ENCODE data around the gene CPZ. TPM values are rescaled to one million over a fixed set of nuclear protein-coding genes. Genes with fewer than 3 reads are reported as not detected.
A peak's percentile ranks its signal among the peaks of the same experiment; 100 is the strongest.

Gene CPZ
- total and polyA plus RNA-seq, 11 donors, result 0.13 to 4.8 (median 0.26) TPM; not detected in 2

DNA sequence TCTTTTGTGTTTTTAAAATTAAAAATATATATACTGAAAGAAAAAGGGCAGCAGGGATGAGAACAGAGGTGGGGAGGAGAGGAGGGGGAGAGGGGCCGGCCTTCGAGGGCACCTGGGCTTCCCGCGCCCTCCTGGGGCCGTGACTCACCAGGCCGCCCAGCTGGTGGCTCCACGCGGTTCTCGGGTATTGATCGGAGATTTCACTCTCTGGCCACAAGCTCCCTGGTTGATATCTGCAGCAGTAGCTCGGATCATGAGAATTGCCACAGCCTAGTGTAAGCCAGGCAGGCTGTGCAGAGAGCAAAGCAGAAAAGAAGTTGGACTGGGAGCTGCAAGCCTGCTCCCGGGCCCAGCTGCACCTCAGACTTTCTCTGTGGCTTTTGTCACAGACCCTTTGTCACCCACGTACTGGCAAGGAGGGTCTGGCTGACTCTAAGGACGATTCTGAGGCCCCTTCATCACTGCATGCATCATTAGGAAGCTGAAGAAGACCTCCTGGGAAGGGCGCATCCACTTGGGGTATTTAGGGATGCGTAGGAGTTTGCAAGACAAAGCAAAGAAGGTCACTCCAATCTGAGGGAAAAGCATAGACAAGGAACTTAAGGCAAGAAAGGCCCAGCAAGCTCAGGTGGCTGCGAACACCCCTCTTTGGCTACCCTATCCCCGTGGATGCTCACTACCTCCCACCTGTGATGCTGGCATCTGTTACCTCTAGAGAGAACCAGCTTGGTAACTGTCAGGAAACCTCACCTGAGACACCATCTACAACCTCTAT is 71.7 kb downstream of the CPZ start:
- Histone ChIP-seq H3K4me3 (no peak overlapping the region), H3K27me3 (peaks cover 0 to 35% (median 7%) of the 10 kb centered on the region in 9 donors), H3K4me1 (no peaks in the 10 kb centered on the region), H3K27ac (no peak overlapping the region), H3K36me3 (no peaks in the 10 kb centered on the region), H3K9me3 (peaks cover 0 to 5% (median 0%) of the 10 kb centered on the region in 12 donors)
- peak in 1 of 5 donors; percentile 17 for DNase-seq
- intact Hi-C loops (cut with DNase I), result no loop called here
- TF ChIP-seq, protein P1, sequence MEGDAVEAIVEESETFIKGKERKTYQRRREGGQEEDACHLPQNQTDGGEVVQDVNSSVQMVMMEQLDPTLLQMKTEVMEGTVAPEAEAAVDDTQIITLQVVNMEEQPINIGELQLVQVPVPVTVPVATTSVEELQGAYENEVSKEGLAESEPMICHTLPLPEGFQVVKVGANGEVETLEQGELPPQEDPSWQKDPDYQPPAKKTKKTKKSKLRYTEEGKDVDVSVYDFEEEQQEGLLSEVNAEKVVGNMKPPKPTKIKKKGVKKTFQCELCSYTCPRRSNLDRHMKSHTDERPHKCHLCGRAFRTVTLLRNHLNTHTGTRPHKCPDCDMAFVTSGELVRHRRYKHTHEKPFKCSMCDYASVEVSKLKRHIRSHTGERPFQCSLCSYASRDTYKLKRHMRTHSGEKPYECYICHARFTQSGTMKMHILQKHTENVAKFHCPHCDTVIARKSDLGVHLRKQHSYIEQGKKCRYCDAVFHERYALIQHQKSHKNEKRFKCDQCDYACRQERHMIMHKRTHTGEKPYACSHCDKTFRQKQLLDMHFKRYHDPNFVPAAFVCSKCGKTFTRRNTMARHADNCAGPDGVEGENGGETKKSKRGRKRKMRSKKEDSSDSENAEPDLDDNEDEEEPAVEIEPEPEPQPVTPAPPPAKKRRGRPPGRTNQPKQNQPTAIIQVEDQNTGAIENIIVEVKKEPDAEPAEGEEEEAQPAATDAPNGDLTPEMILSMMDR (IDR thresholded peaks at IDR 0.05), result no peak
- no peak for TF ChIP-seq POLR2A (IDR thresholded peaks at IDR 0.05)
- ATAC-seq, result no peak
- WGBS, 4 donors, result 55 to 65% (median 61%) methylated on average over 17 to 18 of the region's 18 CpGs

DNA sequence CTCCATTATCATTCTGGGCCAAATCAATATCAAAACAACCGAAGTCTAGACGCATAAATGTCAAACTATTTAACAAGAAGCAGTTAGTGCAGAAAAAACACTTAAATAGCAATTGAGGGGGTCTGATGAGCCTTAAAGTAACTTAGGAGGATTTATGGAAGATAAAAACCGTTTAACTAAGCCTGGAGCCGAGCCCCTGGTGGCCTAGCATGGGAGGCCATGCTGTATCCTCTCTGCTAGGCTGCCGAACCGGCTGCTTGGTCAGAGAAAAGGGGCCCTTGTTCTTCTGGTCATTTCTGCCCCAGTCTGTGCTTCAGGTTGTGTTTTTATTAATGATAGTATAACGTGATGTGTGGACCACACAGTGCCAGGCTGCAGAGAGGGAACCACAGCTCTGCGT is 72.4 kb downstream of the CPZ start:
- no peak for ATAC-seq
- intact Hi-C loops (cut with DNase I), result no loop called here
- WGBS, 4 donors, result 58 to 70% (median 61%) methylated on average over 8 of the region's 8 CpGs

DNA sequence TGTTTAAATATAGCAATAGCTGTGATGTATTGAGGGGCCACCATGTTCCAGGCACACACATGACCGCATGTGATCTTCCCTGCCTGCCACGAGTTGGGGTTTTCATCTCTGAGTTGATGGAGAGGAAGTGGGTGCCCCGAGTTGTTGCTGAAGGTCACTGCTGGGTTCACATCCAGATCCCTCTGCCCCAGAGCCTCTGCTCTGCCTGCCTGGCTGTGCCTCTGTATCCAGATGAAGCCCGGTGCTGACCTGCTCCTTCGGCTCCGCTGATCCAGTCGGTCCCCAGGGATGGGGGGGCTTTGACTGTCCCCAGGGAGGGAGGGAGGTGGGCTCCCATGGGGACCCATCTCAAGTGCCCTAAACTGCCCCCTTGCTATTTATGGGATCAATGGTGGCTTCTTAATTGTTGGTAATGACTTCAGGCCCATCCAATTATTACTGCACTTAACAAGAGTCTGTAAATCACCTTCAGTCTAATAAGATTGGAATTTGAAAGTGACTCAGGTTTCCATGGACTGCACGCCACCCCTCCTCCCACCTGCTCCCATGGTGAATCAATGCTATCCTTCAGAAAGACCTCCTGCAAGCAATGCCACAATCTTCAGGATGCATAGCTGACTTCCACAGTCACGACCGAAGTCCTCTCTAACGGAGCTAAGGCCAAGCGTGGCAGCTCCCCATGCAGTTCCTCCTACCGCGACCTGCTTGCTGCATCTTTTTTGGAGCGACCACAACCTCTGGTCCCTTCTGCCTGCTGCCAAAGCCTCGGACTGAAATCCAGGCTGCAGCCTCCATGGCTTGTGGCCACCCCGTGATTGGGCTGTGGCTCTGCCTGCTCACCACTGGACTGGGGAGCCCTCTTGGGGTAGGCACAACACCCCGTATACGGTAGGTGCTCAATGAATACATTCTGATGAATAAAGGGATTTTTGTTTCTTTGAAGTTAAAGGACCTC is 73.1 kb downstream of the CPZ start:
- TF ChIP-seq POLR2A (IDR thresholded peaks at IDR 0.05), result no peak
- TF ChIP-seq, protein P1 (IDR thresholded peaks at IDR 0.05), result no peak
- H3K4me1 ChIP-seq, result no peaks in the 10 kb centered on the region
- H3K4me3 ChIP-seq, result no peak overlapping the region
- H3K9me3 ChIP-seq, result peaks cover 0 to 5% (median 0%) of the 10 kb centered on the region in 12 donors
- H3K27ac ChIP-seq, result no peak overlapping the region
- H3K27me3 ChIP-seq, result peaks cover 0 to 26% (median 7%) of the 10 kb centered on the region in 9 donors
- 81 to 87% (median 84%) methylated on average over 17 to 19 of the region's 19 CpGs for WGBS, 4 donors
- no peaks in the 10 kb centered on the region for H3K36me3 ChIP-seq
- intact Hi-C loops (cut with DNase I), result no loop called here
- DNase-seq (peak in 2 of 5 donors; percentile 5 to 37), ATAC-seq (no peak)

More for the DNA sequence above, 72.4 kb downstream of the CPZ start:
- Histone ChIP-seq H3K27ac (no peak overlapping the region), H3K4me3 (no peak overlapping the region), H3K27me3 (peaks cover 0 to 32% (median 7%) of the 10 kb centered on the region in 9 donors), H3K9me3 (peaks cover 0 to 5% (median 0%) of the 10 kb centered on the region in 12 donors), H3K36me3 (no peaks in the 10 kb centered on the region), H3K4me1 (no peaks in the 10 kb centered on the region)
- peak in 1 of 5 donors; percentile 22 for DNase-seq
- TF ChIP-seq POLR2A (IDR thresholded peaks at IDR 0.05), result no peak
- TF ChIP-seq, protein P1 (IDR thresholded peaks at IDR 0.05), result no peak

DNA sequence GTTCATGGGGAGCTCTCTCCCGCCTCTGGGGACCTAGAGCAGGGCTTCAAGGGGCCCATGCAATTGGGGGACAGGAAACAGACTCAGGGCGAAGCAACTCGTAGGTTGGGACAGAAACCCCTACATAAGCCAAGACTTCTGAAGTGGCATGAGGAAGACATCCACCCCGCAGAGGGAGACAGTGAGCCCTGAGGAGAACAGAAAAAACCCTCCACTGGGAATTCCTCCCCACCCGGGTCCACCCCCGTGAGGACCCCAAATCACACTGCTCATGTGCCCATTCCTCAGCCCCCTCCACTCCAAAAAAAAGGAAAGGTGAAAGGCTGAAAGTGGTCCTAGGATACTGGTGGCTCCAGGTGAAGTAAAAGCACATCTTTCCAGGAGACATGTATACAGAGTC is 74.0 kb downstream of the CPZ start:
- intact Hi-C loops (cut with DNase I), result no loop called here
- WGBS, 4 donors, result 71 to 80% (median 73%) methylated on average over 6 of the region's 6 CpGs

More for the DNA sequence above, 74.0 kb downstream of the CPZ start:
- Histone ChIP-seq H3K36me3 (no peaks in the 10 kb centered on the region), H3K4me3 (no peak overlapping the region), H3K4me1 (no peaks in the 10 kb centered on the region), H3K9me3 (peaks cover 0 to 5% (median 0%) of the 10 kb centered on the region in 12 donors), H3K27ac (no peak overlapping the region), H3K27me3 (peaks cover 0 to 31% (median 7%) of the 10 kb centered on the region in 9 donors)
- no peak for ATAC-seq
- no peak for TF ChIP-seq POLR2A (IDR thresholded peaks at IDR 0.05)
- TF ChIP-seq, protein P1 (IDR thresholded peaks at IDR 0.05), result no peak
- DNase-seq, result no peak

Measured in heart left ventricle (tissue), 16 donors.